ENCODE data around the gene PSMD6.

Gene PSMD6

GRCh38 chr3:64023187-64023860, at the start of gene PSMD6:
Gene PSMD6 (minus strand): TSS chr3:64023494. CDS start chr3:64023419, 75 bp downstream.
- peak; percentile 90 for DNase-seq

GRCh38 chr3:64072126-64072525, 48.8 kb upstream of the PSMD6 start:
- no peak for DNase-seq

- no peak for DNase-seq
Observed at GRCh38 chr3:64070704-64071103, 47.4 kb upstream of the PSMD6 start.

- no peak for DNase-seq
Observed at GRCh38 chr3:64067506-64068346, 44.4 kb upstream of the PSMD6 start.

DNA sequence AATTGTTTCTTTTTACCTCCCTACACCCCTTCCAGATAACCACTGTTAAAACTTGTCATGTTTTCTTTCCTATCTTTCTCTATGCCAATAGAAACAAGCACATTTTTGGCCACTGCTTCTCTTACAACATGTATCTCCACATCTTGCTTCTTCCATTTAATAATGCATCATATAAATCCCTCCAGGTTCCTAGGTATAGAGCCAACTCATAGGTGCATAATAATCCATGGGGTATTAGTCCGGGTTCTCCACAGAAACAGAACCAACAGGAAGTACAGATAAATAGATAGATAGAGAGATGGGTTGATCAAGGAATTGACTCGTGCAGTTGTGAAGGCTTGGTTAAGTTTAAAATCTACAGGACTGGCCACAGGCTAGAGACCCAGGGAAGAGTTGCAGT, 41.5 kb upstream of the PSMD6 start:
- no peak for DNase-seq

- no peak for DNase-seq
Observed at GRCh38 chr3:64063983-64064438, 40.7 kb upstream of the PSMD6 start.

GRCh38 chr3:64063207-64063982, 40.1 kb upstream of the PSMD6 start:
- no peak for DNase-seq

- DNase-seq: no peak
Observed at GRCh38 chr3:64061628-64062027, 38.3 kb upstream of the PSMD6 start.

- no peak for DNase-seq
Observed at GRCh38 chr3:64059484-64060175, 36.3 kb upstream of the PSMD6 start.

DNA sequence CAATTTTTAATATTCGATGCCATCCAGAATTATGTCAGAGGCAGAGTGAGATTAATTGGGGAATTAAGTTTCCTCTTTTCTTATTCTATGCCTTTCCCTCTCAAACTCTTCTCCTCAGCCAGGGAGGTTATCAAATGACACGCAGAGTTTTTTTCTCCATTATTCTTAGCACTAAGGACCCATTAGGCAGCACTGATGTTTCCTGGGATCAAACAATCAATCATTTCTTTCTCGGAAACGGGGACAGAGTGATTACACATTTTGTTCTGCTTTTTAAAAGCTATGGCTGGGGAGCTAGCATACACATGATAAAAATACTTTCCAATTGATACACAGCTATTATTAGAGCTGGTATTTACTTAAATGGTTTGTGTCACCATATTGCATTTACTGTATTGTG, 35.3 kb upstream of the PSMD6 start:
- no peak for DNase-seq

- DNase-seq: no peak
Observed at GRCh38 chr3:64057231-64057630, 33.9 kb upstream of the PSMD6 start.

- no peak for DNase-seq
Observed at GRCh38 chr3:64056606-64057180, 33.4 kb upstream of the PSMD6 start.

GRCh38 chr3:64055076-64055475, 31.8 kb upstream of the PSMD6 start:
- DNase-seq: no peak

GRCh38 chr3:64054488-64054887, 31.2 kb upstream of the PSMD6 start:
- DNase-seq: no peak

GRCh38 chr3:64053581-64053980, 30.3 kb upstream of the PSMD6 start:
- no peak for DNase-seq

DNA sequence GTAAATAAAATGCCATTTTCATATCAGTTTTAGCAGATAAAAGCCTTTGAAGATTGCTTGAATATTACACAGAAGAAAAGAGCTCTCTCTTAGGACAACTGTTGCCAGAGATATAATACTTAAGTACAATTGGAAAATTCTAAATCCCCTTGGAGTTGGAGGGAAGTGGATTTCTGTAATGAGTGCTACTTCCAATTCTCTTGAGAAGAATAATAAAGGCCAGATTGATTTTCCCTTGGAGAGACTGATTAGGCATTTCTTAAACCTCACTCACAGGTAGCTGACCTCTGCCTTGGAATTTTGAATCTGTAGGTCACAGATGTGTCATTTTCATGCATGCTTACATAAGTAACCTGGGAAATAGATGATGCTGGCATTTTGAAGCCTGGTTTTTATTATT, 29.8 kb upstream of the PSMD6 start:
- DNase-seq: no peak

- no peak for DNase-seq
Observed at GRCh38 chr3:64049832-64050231, 26.5 kb upstream of the PSMD6 start.

DNA sequence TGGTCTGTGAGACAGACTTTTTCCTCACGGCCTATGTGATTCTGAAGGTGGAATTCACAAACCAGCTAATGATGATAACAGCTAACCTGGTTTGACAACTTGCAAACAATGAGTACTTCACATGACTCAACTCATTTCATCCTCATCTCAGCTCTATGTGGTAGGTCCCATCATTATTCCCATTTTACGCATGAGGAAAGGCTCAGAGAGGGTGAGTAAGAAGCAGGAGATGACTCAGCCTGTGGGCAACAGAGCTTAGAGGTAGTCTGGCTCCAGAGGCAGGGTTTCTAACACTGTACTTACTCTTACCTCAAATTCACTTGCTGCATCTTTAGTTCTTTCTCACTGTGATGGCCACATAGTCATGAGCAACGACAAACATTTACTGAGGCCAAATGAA, 25.8 kb upstream of the PSMD6 start:
- DNase-seq: no peak

DNA sequence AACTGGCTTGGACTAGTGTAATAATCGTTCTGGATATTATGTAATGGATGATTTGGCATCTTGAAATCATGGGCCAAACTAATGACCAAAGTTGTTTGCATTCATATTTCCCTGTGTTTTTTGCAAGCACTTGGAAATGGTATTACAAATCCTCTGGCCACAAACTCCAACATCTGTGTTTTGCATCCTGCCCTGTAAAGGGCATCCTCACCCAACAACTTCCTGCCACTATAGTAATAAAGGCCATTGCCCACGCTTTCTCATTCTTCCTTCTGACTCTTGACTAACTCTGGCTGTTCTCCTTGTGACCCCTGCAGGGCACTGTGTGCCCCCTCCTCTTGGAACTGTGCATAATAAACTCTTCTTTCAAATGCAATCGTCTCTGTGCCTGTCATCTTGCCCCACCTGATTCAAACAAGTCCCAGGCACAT, 25.4 kb upstream of the PSMD6 start:
- peak; percentile 18 for DNase-seq

DNA sequence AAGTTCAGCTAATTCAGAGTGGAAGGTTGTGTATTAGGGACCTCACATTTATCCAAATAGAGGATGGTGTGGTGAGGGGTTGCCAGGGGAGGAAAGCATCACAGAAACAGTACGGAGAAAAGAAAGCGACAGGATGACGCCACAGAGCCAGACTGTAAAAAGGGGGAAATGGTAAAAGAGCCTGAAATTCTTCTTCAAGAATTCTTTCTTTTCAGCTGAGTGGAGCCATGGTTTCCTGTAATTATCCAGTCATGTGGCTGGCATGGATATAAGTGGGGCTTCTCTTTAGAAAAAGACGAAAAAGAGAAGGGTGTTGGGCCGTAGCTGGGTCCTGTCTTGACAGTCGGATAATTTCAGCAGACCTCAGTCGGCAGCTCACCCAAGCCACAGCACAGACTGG, 24.5 kb upstream of the PSMD6 start:
- DNase-seq: no peak

- DNase-seq: no peak
Observed at GRCh38 chr3:64046996-64047594, 23.8 kb upstream of the PSMD6 start.

DNA sequence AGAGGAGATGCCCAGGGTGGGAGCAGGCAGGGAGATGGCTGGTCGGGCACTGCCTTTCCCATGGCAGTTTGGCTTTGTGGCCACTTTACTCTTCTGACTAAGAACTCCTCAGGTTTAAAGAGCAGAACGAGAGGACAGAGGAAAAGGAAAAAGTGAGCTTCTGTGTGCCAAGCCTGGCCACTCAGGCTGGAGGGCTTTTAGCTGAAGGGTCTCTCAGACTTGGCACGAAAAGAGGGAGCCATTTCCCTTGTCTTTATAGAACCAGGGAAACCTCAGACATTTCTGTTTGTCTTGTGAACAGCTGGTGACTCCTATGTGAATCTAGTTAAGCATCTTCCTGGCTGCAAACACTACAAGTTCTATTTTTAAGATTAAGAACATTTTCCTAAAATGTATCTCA, 23.3 kb upstream of the PSMD6 start:
- no peak for DNase-seq

Measured in inflammatory macrophage treated with lipopolysaccharide for 4 hours (primary cell).